Measurements from ENCODE around the gene ADGRL3.
"Not testable (repeated sequence)": the region's sequence is repeated elsewhere in the genome, so short reads cannot be mapped to it uniquely, and the experiment has no call there.

ADGRL3 gene

GRCh38 chr4:61750810-61751209 lies 550.7 kb downstream of the ADGRL3 start:
- no peak for DNase-seq

GRCh38 chr4:61752617-61753016 lies 552.5 kb downstream of the ADGRL3 start:
- DNase-seq, result no peak

- no peak for DNase-seq
These were observed 553.6 kb downstream of the ADGRL3 start for GRCh38 chr4:61753739-61754138.

GRCh38 chr4:61756937-61757336 lies 556.8 kb downstream of the ADGRL3 start:
- DNase-seq, result not testable (repeated sequence)

DNA sequence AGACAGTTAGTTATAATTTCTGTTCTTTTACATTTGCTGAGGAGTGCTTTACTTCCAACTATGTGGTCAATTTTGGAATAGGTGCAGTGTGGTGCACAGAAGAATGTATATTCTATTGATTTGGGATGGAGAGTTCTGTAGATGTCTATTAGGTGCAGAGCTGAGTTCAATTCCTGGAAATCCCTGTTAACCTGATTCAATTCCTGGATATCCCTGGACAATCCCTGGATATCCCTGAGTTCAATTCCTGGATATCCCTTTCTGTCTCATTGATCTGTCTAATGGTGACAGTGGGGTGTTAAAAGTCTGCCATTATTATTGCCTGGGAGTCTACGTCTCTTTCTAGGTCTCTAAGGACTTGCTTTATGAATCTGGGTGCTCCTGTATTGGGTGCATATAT lies 557.9 kb downstream of the ADGRL3 start:
- not testable (repeated sequence) for DNase-seq

GRCh38 chr4:61758596-61758995 lies 558.5 kb downstream of the ADGRL3 start:
- DNase-seq, result not testable (repeated sequence)

- not testable (repeated sequence) for DNase-seq
These were observed 559.1 kb downstream of the ADGRL3 start for GRCh38 chr4:61759245-61759644.

DNA sequence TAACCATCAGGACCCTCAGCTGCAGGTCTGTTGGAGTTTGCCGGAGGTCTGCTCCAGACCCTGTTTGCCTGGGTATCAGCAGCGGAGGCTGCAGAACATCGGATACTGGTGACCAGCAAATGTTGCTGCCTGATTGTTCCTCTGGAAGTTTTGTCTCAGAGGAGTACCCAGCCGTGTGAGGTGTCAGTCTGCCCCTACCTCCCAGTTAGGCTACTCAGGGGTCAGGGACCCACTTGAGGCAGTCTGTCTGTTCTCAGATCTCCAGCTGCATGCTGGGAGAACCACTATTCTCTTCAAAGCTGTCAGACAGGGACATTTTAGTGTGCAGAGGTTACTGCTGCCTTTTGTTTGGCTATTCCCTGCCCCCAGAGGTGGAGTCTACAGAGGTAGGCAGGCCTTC lies 559.8 kb downstream of the ADGRL3 start:
- not testable (repeated sequence) for DNase-seq

DNA sequence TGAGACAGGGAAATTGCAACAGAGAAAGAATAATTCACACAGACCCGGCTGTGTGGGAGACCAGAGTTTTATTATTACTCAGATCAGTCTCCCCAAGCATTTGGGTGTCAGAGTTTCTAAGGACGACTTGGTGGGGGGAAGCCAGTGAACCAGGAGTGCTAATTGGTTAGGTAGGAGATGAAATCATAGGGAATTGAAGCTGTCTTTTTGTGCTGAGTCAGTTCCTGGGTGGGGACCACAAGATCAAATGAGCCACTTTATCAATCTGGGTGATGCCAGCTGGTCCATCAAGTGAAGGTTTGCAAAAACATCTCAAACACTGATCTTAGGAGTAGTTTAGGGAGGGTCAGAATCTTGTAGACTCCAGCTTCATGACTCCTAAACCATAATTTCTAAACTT lies 560.7 kb downstream of the ADGRL3 start:
- no peak for DNase-seq

DNA sequence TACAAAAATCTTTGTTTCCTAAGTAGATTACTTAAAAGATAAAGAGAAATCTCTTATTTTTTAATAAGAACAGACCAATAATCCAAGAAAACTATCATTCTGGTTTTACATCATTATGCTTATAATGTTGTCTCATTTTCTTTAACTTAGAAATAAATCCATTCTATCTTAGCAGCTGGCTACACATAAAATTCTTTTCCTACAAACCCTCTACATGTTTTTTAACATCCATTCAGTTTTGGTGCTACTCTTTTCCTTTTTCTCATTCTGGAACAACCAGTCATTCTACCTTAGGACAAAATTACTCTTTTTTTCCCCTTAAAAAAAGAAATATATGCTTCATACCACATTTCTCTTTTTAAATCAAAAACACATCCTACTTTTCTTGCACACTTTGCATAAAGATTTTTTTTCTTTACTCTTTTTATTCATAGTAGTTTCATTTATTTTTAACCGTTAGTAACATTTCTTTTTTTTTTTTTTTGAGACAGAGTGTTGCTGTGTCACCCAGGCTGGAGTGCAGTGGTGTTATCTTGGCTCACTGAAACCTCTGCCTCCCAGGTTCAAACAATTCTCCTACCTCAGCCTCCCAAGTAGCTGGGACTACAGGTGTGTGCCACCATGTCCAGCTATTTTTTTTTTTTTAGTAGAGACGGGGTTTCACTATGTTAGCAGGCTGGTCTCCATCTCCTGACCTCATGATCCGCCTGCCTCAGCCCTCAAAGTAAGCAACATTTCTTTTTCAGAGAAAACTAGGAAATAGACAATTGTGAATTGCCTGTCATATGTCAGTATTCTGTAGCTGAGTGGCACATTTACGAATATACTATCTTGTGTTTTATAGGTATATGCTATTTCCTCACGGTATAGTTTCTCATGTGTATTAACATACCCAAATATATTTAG lies 562.8 kb downstream of the ADGRL3 start:
- DNase-seq, result no peak

GRCh38 chr4:61763682-61764081 lies 563.6 kb downstream of the ADGRL3 start:
- no peak for DNase-seq

DNA sequence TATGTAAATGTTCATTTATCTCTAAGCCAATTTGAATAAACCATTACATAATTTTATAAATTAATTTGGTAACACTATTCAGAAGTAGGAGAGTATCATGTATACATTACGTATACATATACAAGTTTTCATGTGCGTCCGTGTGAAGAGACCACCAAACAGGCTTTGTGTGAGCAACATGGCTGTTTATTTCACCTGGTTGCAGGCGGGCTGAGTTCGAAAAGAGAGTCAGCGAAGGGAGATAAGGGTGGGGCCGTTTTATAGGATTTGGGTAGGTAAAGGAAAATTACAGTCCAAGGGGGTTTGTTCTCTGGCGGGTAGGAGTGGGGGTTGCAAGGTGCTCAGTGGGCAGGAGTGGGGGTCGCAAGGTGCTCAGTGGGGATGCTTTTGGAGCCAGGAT lies 564.0 kb downstream of the ADGRL3 start:
- not testable (repeated sequence) for DNase-seq

DNA sequence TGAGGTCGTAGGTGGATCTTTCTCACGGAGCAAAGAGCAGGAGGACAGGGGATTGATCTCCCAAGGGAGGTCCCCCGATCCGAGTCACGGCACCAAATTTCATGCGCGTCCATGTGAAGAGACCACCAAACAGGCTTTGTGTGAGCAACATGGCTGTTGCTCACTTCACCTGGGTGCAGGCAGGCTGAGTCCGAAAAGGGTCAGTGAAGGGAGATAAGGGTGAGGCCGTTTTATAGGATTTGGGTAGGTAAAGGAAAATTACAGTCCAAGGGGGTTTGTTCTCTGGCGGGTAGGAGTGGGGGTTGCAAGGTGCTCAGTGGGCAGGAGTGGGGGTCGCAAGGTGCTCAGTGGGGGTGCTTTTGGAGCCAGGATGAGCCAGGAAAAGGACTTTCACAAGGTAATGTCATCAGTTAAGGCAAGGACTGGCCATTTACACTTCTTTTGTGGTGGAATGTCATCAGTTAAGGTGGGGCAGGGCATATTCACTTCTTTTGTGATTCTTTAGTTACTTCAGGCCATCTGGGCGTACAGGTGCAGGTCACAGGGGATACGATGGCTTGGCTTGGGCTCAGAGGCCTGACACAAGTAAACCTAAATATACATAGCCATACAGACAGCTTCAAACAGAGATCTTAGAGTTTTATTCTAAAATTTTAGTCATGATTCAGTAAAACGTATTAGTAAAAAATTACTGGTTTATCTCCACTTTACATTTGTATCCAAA lies 569.5 kb downstream of the ADGRL3 start:
- DNase-seq, result not testable (repeated sequence)

DNA sequence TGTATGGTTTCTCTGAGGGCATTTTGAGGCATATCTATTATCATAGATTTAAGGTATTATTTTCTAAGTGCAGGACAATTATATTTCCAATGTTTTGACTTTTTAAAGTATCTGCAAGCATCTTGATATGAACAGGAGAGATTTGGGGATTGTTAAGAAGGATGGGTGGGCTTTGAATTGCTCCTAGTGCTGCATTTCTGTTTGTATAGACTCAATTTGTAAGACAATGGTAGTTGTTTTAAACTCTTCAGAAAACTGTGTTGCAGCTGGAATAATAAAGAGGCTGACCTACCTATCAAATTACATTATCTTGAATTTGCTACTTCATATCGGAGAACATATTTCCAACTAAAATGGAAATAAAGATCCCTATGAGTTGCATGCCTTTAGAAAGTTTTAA lies 570.3 kb downstream of the ADGRL3 start:
- no peak for DNase-seq

- DNase-seq, result no peak
These were observed 570.9 kb downstream of the ADGRL3 start for GRCh38 chr4:61771056-61771455.

DNA sequence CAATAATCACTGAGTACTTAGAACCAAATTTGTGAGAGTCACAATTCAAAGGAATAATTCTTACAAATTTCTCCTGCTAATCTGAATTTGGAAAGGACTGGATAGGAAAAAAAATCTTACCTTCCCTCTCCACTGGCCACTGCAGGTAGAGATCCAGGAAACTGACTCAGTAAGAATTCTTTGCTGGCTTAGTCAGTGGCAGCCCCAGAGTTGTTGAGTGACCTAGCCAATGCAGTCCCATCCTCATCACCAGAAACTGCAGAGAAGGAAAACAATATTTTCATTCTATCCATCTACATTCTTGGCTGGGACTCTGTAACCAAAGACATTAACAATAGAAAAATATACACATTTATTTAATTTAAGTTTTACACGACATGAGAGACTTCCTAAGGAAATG lies 572.0 kb downstream of the ADGRL3 start:
- DNase-seq, result no peak

- no peak for DNase-seq
These were observed 573.6 kb downstream of the ADGRL3 start for GRCh38 chr4:61773655-61774245.

GRCh38 chr4:61782133-61782532 lies 582.0 kb downstream of the ADGRL3 start:
- DNase-seq, result no peak

GRCh38 chr4:61783050-61783449 lies 582.9 kb downstream of the ADGRL3 start:
- no peak for DNase-seq

DNA sequence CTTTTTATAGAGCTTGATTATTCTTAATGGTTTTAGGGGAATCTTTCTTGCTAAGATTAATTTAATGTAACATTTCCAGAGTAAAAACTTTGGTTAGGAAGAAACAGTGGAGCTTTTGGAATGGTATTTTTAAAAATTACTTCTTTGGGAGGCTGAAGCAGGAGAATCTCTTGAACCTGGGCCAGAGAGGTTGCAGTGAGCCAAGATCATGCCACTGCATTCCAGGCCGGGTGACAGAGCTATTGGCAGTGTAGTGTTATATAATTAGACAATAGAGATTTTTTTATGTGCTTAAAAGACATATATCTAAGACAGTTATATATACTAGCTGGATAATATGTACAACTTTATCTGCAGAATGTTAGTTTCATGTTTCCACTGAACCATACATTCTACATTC lies 585.6 kb downstream of the ADGRL3 start:
- no peak for DNase-seq

GRCh38 chr4:61786211-61786610 lies 586.1 kb downstream of the ADGRL3 start:
- DNase-seq, result no peak

DNA sequence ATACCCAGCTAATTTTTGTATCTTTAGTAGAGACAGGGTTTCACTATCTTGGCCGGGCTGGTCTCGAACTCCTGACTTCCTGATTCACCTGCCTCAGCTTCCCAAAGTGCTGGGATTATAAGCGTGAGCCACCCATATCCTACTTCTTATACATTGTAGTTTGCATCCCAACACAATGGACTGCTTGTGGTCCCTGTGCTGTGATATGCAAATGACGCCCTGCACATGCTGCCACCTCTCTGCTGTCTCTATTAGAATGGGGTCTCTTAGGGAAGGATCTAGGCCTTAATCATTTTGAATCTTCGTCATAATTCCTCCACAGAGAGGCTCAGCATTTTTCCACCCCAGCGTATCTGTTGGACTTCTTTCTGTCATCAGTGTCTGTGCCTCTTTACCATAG lies 595.9 kb downstream of the ADGRL3 start:
- no peak for DNase-seq
